ENCODE measurements around the gene IFT43.

GRCh38 chr14:75990297-75990696, 4.7 kb downstream of the IFT43 start:
- no peak for TF ChIP-seq CTCF (IDR thresholded peaks at IDR 0.05)
- no peak for TF ChIP-seq POLR2A (IDR thresholded peaks at IDR 0.05)
- TF ChIP-seq EP300 (IDR thresholded peaks at IDR 0.05), result no peak
